Right hindlimb (tissue), 1 donor: ENCODE results near the gene SIN3B.
"Not testable (repeated sequence)": the region's sequence is repeated elsewhere in the genome, so short reads cannot be mapped to it uniquely, and the experiment has no call there.

Source experiments
- DNase-seq: peaks from one replicate; pipeline ENCODE4 v3.0.0-alpha.2; 2018

Gene SIN3B

GRCh38 chr19:16829010-16829821 is at the start of gene SIN3B:
Gene SIN3B (plus strand): TSS chr19:16829398. CDS start chr19:16829421, 23 bp downstream.
- peak; percentile 92 for DNase-seq

- no peak for DNase-seq
Measured at GRCh38 chr19:16779539-16780163, 49.5 kb upstream of the SIN3B start.

GRCh38 chr19:16782719-16783118 is 46.5 kb upstream of the SIN3B start:
- DNase-seq: no peak

GRCh38 chr19:16788479-16788878 is 40.7 kb upstream of the SIN3B start:
- DNase-seq: no peak

GRCh38 chr19:16789238-16789637 is 40.0 kb upstream of the SIN3B start:
- no peak for DNase-seq

GRCh38 chr19:16790051-16790450 is 39.1 kb upstream of the SIN3B start:
- DNase-seq: no peak

- no peak for DNase-seq
Measured at GRCh38 chr19:16791942-16792341, 37.3 kb upstream of the SIN3B start.

GRCh38 chr19:16794456-16795441 is 34.4 kb upstream of the SIN3B start:
- no peak for DNase-seq

GRCh38 chr19:16795731-16796130 is 33.5 kb upstream of the SIN3B start:
- no peak for DNase-seq

- no peak for DNase-seq
Measured at GRCh38 chr19:16797876-16798275, 31.3 kb upstream of the SIN3B start.

- DNase-seq: not testable (repeated sequence)
Measured at GRCh38 chr19:16798326-16798725, 30.9 kb upstream of the SIN3B start.

- DNase-seq: no peak
Measured at GRCh38 chr19:16799740-16800139, 29.5 kb upstream of the SIN3B start.

GRCh38 chr19:16801600-16802013 is 27.6 kb upstream of the SIN3B start:
- DNase-seq: no peak

GRCh38 chr19:16804176-16804575 is 25.0 kb upstream of the SIN3B start:
- DNase-seq: no peak

- DNase-seq: no peak
Measured at GRCh38 chr19:16807549-16808284, 21.5 kb upstream of the SIN3B start.

- no peak for DNase-seq
Measured at GRCh38 chr19:16814526-16815100, 14.6 kb upstream of the SIN3B start.

GRCh38 chr19:16820056-16820455 is 9.1 kb upstream of the SIN3B start:
- no peak for DNase-seq

GRCh38 chr19:16821081-16821480 is 8.1 kb upstream of the SIN3B start:
- DNase-seq: no peak

GRCh38 chr19:16822648-16823047 is 6.5 kb upstream of the SIN3B start:
- DNase-seq: no peak

GRCh38 chr19:16824658-16825311 is 4.4 kb upstream of the SIN3B start:
- no peak for DNase-seq

- peak; percentile 88 for DNase-seq
Measured at GRCh38 chr19:16825312-16826052, 3.7 kb upstream of the SIN3B start.
